Measurements from ENCODE around the gene COLEC11.

The COLEC11 gene

DNA sequence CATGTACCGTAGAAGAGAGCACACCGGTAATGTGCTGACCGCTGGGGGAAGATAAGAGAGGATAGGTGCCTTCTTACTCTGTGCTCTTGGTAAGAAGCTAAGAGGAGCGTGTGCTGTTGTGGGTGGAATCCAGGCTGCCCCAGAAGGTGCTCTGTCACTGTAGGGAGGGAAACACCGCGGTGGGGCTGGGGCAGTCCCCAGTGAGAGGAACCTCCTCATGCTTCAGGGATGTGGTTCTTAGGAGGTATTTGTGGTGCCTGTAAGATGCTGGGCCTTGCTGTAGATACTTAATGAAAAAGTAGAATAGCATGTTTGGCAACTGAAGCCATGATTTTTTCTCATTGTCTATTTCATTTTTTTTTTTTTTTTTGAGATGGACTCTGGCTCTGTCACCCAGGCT is 1.1 kb downstream of the COLEC11 start:
- Histone ChIP-seq H3F3A (ENCODE audit: insufficient read depth) (no peaks in the 10 kb centered on the region), H3K9me3 (ENCODE audit: insufficient read depth, low read length) (no peaks in the 10 kb centered on the region), H3K79me2 (ENCODE audit: insufficient read depth, low read length) (no peaks in the 10 kb centered on the region), H3K4me3 (ENCODE audit: insufficient read depth, low read length, poor library complexity, severe bottlenecking) (no peak overlapping the region), H3K9ac (ENCODE audit: low read length) (no peak overlapping the region), H3K36me3 (ENCODE audit: low read length) (no peaks in the 10 kb centered on the region), H2AFZ (ENCODE audit: low read depth, low read length, severe bottlenecking) (no peak overlapping the region), H3K27ac (ENCODE audit: low read depth, low read length) (no peak overlapping the region), H3K27me3 (ENCODE audit: low read length) (no peaks in the 10 kb centered on the region), H3K4me2 (ENCODE audit: low read depth, low read length, poor library complexity, severe bottlenecking) (no peak overlapping the region), H4K20me1 (ENCODE audit: low read depth, low read length) (no peaks in the 10 kb centered on the region), H3K9me2 (replicated peaks; ENCODE audit: insufficient read depth, low read length) (no peaks in the 10 kb centered on the region)
- TF ChIP-seq, protein P1, sequence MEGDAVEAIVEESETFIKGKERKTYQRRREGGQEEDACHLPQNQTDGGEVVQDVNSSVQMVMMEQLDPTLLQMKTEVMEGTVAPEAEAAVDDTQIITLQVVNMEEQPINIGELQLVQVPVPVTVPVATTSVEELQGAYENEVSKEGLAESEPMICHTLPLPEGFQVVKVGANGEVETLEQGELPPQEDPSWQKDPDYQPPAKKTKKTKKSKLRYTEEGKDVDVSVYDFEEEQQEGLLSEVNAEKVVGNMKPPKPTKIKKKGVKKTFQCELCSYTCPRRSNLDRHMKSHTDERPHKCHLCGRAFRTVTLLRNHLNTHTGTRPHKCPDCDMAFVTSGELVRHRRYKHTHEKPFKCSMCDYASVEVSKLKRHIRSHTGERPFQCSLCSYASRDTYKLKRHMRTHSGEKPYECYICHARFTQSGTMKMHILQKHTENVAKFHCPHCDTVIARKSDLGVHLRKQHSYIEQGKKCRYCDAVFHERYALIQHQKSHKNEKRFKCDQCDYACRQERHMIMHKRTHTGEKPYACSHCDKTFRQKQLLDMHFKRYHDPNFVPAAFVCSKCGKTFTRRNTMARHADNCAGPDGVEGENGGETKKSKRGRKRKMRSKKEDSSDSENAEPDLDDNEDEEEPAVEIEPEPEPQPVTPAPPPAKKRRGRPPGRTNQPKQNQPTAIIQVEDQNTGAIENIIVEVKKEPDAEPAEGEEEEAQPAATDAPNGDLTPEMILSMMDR (IDR thresholded peaks at IDR 0.05; ENCODE audit: insufficient read depth, low read length, poor library complexity, severe bottlenecking): no peak
- TF ChIP-seq EZH2phosphoT487 (conservative IDR thresholded peaks at IDR 0.05; ENCODE audit: low read length): no peak

DNA sequence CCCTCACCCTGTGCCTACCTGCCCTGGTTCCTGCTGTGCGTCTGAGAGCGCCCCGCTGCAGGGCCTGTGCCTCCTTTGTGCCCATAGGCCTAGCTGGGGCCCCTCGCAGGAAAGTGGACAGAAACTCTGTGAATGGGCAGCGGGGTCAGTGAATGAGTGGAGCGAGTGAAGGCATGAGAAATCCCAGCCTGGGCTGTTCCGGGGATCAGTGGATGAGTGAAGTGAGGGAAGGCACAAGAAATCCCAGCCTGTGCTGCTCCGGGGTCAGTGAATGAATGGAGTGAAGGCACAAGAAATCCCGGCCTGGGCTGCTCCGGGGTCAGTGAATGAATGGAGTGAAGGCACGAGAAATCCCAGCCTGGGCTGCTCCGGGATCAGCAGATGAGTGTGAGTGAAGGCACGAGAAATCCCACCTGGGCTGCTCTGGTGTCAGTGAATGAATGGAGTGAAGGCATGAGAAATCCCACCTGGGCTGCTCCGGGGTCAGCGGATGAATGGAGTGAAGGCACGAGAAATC is 2.0 kb downstream of the COLEC11 start:
- Histone ChIP-seq H3K4me3 (ENCODE audit: insufficient read depth, low read length, poor library complexity, severe bottlenecking) (no peak overlapping the region), H3K4me2 (ENCODE audit: low read depth, low read length, poor library complexity, severe bottlenecking) (no peak overlapping the region), H3K79me2 (ENCODE audit: insufficient read depth, low read length) (no peaks in the 10 kb centered on the region), H3K9me2 (replicated peaks; ENCODE audit: insufficient read depth, low read length) (no peaks in the 10 kb centered on the region), H2AFZ (ENCODE audit: low read depth, low read length, severe bottlenecking) (no peak overlapping the region), H3K36me3 (ENCODE audit: low read length) (no peaks in the 10 kb centered on the region), H3K27me3 (ENCODE audit: low read length) (no peaks in the 10 kb centered on the region), H3K9me3 (ENCODE audit: insufficient read depth, low read length) (no peaks in the 10 kb centered on the region), H3F3A (ENCODE audit: insufficient read depth) (no peaks in the 10 kb centered on the region), H4K20me1 (ENCODE audit: low read depth, low read length) (no peaks in the 10 kb centered on the region), H3K27ac (ENCODE audit: low read depth, low read length) (no peak overlapping the region), H3K9ac (ENCODE audit: low read length) (no peak overlapping the region)
- no peak for TF ChIP-seq EZH2phosphoT487 (conservative IDR thresholded peaks at IDR 0.05; ENCODE audit: low read length)
- TF ChIP-seq, protein P1 (IDR thresholded peaks at IDR 0.05; ENCODE audit: insufficient read depth, low read length, poor library complexity, severe bottlenecking): no peak

DNA sequence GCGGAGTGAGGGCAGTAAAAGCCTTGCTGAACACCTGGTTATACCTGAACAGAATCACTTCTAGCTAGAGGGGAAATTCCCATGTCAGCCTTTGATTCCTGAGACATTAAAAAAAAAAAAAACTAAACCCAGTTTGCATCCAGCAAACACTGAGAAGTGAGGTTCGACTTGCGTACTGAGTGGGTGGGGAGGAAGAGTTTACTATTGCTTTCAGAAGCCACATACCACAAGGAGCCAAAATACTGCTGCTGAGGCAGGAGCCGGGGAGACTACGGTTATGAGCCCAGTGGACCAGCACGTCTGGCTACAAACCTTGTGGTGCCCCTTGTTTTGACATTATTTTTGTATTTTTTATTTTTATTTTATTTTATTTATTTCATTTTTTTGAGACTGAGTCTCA is 2.7 kb downstream of the COLEC11 start:
- Histone ChIP-seq H2AFZ (ENCODE audit: low read depth, low read length, severe bottlenecking) (no peak overlapping the region), H3K9me3 (ENCODE audit: insufficient read depth, low read length) (no peaks in the 10 kb centered on the region), H3K27me3 (ENCODE audit: low read length) (no peaks in the 10 kb centered on the region), H3K9ac (ENCODE audit: low read length) (no peak overlapping the region), H4K20me1 (ENCODE audit: low read depth, low read length) (no peaks in the 10 kb centered on the region), H3K27ac (ENCODE audit: low read depth, low read length) (no peak overlapping the region), H3K79me2 (ENCODE audit: insufficient read depth, low read length) (no peaks in the 10 kb centered on the region), H3K36me3 (ENCODE audit: low read length) (no peaks in the 10 kb centered on the region), H3K4me3 (ENCODE audit: insufficient read depth, low read length, poor library complexity, severe bottlenecking) (no peak overlapping the region), H3K4me2 (ENCODE audit: low read depth, low read length, poor library complexity, severe bottlenecking) (no peak overlapping the region), H3F3A (ENCODE audit: insufficient read depth) (no peaks in the 10 kb centered on the region), H3K9me2 (replicated peaks; ENCODE audit: insufficient read depth, low read length) (no peaks in the 10 kb centered on the region)
- TF ChIP-seq, protein P1 (IDR thresholded peaks at IDR 0.05; ENCODE audit: insufficient read depth, low read length, poor library complexity, severe bottlenecking): no peak
- no peak for TF ChIP-seq EZH2phosphoT487 (conservative IDR thresholded peaks at IDR 0.05; ENCODE audit: low read length)

All from SU-DHL-6 (cell line).